Activated CD8-positive, alpha-beta memory T cell treated with anti-CD3 and anti-CD28 coated beads, Interleukin-2, amount 50 U/mL, for 1 hour (primary cell): ENCODE measurements around the gene LSM2.

ENCODE experiments used
- DNase-seq: peaks from one replicate; pipeline ENCODE4 v3.0.0-alpha.2; 2020; ENCODE audit errors: extremely low read depth

Gene LSM2

DNA sequence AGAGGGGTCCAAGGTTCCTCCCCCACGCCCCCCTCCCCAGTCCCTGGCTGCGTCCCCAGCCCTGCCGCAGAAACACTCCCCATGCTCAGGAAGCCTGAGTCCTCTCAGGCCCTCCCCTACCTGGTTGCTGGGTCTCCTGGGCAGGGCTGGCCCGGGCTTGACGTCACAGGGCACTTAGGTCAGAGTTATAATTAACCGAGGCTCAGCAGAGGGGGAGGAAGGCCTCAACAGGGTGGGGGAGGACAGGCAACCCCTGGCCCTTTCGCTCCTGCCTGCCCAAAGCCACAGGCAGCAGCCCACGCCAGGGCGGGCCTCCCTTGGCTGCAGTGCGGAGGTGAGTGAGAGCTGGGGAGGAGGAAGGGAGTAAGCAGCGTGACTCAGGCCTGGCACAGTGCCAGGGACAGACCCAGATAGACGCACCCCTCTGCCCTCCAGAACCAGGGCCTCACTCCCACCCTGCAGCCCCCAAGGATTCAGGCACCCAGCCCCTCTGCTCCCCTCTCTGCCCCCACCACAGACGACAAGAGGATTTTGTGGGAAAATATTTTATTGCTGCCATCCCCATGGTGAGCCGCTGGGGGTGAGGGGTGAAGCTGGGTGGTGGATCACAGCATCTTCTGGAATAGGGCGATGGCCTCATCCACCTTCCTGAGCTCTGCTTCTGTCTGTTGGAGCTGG, 29.6 kb downstream of the LSM2 start, which contains the start of gene VWA7:
VWA7 (minus strand) TSS at position 340 of the 678 bp plus-strand sequence. CDS start 549 bp downstream, outside the sequence.
- no peak for DNase-seq

- no peak for DNase-seq
Observed at GRCh38 chr6:31776485-31776988, 30.2 kb downstream of the LSM2 start.

DNA sequence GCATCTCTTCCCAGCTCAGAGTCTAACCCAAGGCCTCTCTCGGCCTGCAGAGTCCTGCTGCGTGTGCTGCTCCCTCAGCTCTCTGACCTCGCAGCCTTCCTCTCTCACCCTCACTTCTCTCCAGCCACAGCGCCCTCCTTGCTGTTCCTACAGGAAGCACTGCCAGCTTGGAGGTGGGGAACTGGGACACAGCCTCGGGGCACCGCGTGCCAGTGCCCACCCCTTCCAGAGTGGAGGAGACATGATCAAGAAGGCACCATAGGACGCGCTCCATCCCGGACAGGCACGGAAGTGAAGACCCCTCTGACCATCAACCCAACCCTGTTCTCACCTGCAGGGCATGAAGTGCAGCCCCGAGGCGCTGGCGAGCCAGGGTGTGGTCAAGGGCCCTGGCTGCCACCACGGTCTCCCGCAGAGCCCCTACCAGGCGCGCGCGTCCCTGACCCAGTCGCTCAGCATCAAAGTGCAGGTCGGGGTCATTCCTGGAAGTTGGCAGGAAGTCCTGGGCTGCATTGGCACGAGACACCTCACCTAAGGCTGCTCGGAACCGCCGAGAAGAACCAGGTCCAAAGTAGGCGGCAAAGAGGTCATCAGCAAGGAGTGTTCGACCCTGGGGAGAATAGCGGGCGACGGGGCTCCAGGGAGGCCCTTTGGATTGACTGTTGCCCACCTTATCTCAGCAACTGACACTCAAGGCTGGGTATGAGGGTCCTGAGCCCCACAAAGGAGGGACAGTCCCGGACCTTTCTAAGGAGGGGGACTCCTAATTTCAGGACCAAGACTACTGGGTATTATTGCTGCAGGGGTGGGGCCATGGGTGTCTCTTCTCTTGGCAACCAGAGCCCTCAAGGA, 30.9 kb downstream of the LSM2 start:
- DNase-seq, result no peak

- no peak for DNase-seq
Observed at GRCh38 chr6:31775184-31775583, 31.6 kb downstream of the LSM2 start.

- DNase-seq, result no peak
Observed at GRCh38 chr6:31771992-31772358, 34.8 kb downstream of the LSM2 start.

DNA sequence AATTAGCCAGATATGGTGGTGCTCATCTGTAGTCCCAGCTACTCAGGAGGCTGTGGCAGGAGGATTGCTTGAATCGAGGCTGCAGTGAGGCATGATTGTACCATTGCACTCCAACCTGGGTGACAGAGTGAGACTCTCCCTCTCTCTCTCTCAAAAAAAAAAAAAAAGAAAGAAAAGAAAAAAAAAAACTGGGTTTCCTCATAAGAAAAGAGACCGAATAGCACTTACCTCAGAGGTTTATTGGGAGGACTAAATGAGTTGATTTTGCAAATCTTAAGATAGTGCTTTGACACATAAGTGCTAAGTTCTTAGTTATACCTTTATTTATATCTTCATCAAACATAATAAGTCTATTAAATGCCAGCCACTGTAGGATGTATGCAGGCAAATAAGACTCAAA, 35.9 kb downstream of the LSM2 start:
- DNase-seq, result no peak

- DNase-seq, result peak; percentile 43
Observed at GRCh38 chr6:31769684-31770371, 36.9 kb downstream of the LSM2 start.

DNA sequence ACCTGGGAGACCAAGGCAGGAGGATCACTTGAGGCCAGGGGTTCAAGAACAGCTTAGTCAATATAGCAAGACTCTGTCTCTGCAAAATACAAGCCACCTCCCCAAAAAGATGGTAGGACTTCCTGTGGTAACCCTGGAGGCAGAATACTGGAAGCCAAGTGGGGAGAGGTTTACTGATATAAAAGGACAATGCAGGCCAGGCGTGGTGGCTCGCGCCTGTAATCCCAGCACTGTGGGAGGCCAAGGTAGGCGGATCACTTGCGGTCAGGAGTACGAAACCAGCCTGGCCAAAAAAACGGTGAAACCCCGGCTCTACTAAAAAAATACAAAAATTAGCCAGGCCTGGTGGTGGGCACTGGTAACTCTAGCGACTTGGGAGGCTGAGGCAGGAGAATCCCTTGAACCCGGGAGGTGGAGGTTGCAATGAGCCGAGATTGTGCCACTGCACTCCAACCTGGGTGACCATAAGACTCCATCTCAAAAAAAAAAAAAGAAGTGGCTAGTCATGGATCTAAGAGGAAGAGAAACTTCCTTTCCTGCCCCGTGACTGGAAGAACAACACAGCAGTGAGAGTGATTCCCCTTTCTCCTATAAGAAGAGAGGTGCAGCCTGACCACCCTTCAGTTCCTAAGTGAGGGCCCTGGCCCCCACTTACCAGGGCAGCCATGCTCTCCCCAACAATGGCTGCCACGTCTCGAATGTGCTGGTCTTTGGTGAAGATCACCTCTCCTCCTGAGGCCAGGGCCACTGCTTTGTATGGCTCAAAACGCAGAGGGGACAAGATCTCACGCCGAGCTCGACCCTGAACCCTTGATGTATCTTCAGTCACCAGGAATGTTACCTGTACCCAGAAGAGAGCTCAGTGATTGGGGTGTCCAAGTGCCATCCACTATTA, 38.2 kb downstream of the LSM2 start:
- no peak for DNase-seq

DNA sequence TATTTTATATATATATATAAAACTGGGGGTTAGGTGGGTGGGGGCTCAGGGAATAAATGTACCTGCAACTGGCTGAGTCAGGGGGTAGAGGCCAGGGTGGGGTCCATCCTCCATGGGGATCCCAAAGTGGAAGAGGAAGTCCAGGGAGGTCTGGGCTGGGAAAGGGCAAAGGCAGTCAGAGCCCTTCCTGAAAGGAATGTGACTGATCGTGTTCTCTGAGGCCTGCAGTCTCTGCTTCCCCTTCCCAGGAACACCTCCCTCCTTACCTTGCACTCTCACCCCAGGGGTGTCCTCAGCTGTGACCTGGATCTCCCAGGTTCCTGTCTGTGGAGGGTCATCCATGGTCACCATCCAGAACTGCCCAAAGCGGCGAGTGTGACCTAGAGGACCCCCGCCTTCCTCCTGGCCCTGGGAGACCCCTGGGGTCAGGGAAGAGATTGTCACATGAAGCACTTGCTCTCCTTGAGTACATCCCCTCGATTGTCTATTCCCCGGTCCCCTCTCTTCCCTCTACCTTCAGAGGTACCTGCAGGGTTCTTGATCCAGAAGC, 39.6 kb downstream of the LSM2 start:
- DNase-seq, result no peak

DNA sequence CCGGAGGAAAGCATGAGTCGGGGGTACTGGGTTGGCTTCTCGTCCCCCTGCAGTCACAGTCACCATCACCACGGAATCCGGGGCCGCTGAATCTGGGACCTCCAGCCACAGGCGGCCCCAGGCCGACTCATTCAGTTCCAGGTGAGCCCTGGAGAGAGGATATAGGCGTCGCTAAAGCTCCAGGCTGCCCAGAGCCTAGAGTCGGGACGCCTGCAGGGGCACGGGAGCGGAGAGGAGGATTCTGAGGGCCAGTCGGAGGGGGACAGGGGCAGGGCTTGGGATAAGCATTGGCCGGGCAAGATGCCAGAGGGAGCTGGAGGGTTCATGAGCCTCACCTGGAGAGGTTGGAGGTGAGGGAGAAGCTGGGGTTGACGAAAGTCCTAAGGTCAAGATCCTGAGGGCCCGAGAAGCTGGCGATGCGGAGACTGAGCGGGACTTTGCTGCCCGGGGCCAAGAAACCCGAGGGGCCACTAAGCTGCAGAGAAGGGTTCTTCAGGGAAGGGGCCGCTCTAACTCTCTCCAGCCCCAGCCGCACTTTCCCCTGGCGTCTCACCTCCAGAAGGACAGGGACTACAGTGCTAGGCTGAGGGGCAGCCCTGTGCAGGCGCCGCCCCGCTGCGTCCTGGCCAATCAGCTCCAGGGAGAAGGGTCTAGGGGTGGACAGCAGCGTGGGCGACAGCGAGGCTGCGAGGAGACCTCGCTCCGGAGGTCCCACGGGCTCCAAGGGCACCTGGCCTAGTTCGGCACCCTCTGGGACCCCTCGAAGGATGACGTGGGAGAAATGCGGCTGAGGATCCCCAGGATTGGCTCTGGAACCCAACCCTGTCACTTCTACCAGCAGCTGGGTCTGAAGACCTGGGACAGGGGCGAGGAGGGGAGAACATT, 40.6 kb downstream of the LSM2 start:
- DNase-seq, result no peak

- no peak for DNase-seq
Observed at GRCh38 chr6:31765559-31765909, 41.2 kb downstream of the LSM2 start.

GRCh38 chr6:31764198-31764597, 42.6 kb downstream of the LSM2 start:
- no peak for DNase-seq

DNA sequence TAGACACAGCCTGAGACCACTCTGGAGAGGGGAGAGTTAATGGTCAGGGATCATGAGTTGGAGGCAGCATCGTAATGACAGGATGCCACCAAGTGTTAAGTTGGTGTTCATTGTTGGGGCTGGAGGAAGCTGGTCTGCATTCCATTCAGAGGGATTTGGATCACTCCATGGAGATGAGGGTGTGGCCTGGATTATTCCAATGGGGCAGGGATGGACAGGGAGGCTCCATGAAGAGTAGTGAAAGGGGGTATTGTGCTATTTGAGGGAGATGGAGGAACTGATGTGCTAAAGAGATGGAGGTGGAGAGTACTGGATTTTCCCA, 43.2 kb downstream of the LSM2 start:
- DNase-seq, result no peak

- DNase-seq, result no peak
Observed at GRCh38 chr6:31762878-31763618, 43.7 kb downstream of the LSM2 start.

- DNase-seq, result no peak
Observed at GRCh38 chr6:31762356-31762755, 44.4 kb downstream of the LSM2 start, which contains the start of gene SAPCD1. TSS of gene SAPCD1 (plus strand) at chr6:31762656. CDS start at chr6:31763055, 399 bp downstream.

- DNase-seq, result no peak
Observed at GRCh38 chr6:31761343-31761742, 45.4 kb downstream of the LSM2 start.

- no peak for DNase-seq
Observed at GRCh38 chr6:31760790-31761189, 46.0 kb downstream of the LSM2 start.

GRCh38 chr6:31758281-31758680, 48.5 kb downstream of the LSM2 start:
- DNase-seq, result no peak

GRCh38 chr6:31752739-31753319, 53.9 kb downstream of the LSM2 start:
- no peak for DNase-seq
